Upper lobe of left lung (tissue), 4 donors: Measurements from ENCODE around the gene CPNE8.

ENCODE experiments used
- POLR2A ChIP-seq, 4 donors: fragments of 450-650 bp; IDR thresholded peaks; one replicate each; pipeline ENCODE4 v1.5.1; 2016 to 2017; ENCODE audit warnings: antibody characterized with exemption in 4 of 4, mild to moderate bottlenecking in 2 of 4
- TF ChIP-seq, protein P1 (sequence below), 6 experiments: fragments of 450-650 bp in 4 of 6; fragments of 200-600 bp in 2 of 6; sonication (generic) in 2 of 6; IDR thresholded peaks; one replicate each; pipeline ENCODE4 v1.5.1; 2016 to 2019; ENCODE audit warnings: antibody characterized with exemption in 6 of 6

DNA sequence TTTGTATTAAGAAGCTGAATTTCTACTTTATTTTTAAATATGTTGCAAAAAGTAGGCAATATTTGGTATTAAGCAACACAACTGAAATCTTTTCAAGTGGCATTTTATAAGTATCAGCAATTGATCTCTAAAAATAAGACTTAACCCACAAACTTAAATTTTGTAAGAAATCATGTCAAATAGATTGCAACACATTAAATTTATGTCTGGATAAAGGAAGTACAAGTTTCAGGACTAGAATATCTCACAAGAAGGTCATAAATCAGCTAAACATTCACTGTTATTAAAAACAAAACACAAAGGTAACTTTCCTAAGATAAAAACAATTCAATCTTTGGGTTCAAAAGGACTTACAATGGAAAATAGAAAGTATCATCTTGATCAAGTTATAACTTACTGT is 32.8 kb downstream of the CPNE8 start:
- TF ChIP-seq, protein P1, sequence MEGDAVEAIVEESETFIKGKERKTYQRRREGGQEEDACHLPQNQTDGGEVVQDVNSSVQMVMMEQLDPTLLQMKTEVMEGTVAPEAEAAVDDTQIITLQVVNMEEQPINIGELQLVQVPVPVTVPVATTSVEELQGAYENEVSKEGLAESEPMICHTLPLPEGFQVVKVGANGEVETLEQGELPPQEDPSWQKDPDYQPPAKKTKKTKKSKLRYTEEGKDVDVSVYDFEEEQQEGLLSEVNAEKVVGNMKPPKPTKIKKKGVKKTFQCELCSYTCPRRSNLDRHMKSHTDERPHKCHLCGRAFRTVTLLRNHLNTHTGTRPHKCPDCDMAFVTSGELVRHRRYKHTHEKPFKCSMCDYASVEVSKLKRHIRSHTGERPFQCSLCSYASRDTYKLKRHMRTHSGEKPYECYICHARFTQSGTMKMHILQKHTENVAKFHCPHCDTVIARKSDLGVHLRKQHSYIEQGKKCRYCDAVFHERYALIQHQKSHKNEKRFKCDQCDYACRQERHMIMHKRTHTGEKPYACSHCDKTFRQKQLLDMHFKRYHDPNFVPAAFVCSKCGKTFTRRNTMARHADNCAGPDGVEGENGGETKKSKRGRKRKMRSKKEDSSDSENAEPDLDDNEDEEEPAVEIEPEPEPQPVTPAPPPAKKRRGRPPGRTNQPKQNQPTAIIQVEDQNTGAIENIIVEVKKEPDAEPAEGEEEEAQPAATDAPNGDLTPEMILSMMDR (IDR thresholded peaks at IDR 0.05) = no peak
- no peak for TF ChIP-seq POLR2A (IDR thresholded peaks at IDR 0.05)
